Tibial nerve (tissue), 4 donors: ENCODE measurements around the gene FYB2.

Experiments used
- EP300 ChIP-seq, 2 donors: sonication (generic); formaldehyde crosslinking; IDR thresholded peaks; one replicate each; pipeline ENCODE4 v1.6.1; 2017; ENCODE audit warnings: antibody characterized with exemption in 2 of 2, mild to moderate bottlenecking in 1 of 2
- POLR2A ChIP-seq, 2 donors: fragments of 450-650 bp; IDR thresholded peaks; one replicate each; pipeline ENCODE4 v1.6.1; 2017; ENCODE audit warnings: antibody characterized with exemption in 2 of 2, mild to moderate bottlenecking in 2 of 2, moderate library complexity in 2 of 2
- TF ChIP-seq, protein P1 (sequence below), 5 experiments: fragments of 200-600 bp in 3 of 5; fragments of 450-650 bp in 2 of 5; sonication (generic) in 3 of 5; IDR thresholded peaks; one replicate each; pipeline ENCODE4 v1.5.1; 2016 to 2019; ENCODE audit warnings: antibody characterized with exemption in 5 of 5, mild to moderate bottlenecking in 3 of 5, moderate library complexity in 2 of 5

DNA sequence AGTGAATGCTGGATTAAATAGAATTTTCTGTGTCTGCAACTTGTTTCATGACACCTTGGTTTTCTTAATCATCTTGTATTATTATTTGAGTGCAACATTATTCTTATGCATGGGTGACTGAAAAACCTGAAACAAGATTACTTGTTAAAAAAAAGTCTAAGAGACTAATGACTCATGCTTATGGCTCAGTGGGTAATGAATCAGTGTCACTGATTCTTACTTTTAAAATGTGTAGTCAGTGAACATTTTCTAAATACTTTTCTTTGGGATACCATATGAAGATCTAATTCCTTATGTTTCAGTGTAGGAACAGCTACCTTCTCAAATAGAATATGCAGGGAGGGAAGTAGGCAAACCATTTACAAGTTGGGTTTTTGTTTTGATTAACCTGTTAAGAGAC is 108.6 kb downstream of the FYB2 start:
- TF ChIP-seq, protein P1, sequence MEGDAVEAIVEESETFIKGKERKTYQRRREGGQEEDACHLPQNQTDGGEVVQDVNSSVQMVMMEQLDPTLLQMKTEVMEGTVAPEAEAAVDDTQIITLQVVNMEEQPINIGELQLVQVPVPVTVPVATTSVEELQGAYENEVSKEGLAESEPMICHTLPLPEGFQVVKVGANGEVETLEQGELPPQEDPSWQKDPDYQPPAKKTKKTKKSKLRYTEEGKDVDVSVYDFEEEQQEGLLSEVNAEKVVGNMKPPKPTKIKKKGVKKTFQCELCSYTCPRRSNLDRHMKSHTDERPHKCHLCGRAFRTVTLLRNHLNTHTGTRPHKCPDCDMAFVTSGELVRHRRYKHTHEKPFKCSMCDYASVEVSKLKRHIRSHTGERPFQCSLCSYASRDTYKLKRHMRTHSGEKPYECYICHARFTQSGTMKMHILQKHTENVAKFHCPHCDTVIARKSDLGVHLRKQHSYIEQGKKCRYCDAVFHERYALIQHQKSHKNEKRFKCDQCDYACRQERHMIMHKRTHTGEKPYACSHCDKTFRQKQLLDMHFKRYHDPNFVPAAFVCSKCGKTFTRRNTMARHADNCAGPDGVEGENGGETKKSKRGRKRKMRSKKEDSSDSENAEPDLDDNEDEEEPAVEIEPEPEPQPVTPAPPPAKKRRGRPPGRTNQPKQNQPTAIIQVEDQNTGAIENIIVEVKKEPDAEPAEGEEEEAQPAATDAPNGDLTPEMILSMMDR (IDR thresholded peaks at IDR 0.05), result no peak
- TF ChIP-seq POLR2A (IDR thresholded peaks at IDR 0.05), result no peak
- no peak for TF ChIP-seq EP300 (IDR thresholded peaks at IDR 0.05)
